IPS-NIHi7 (cell line): Measurements from ENCODE around the gene ZNF12.
"Not testable (repeated sequence)": the region's sequence is repeated elsewhere in the genome, so short reads cannot be mapped to it uniquely, and the experiment has no call there.

Experiments used
- DNase-seq: peaks from one replicate; pipeline ENCODE4 v3.0.0; 2012; ENCODE audit warnings: mixed read lengths; ENCODE audit errors: extremely low spot score

Gene ZNF12

DNA sequence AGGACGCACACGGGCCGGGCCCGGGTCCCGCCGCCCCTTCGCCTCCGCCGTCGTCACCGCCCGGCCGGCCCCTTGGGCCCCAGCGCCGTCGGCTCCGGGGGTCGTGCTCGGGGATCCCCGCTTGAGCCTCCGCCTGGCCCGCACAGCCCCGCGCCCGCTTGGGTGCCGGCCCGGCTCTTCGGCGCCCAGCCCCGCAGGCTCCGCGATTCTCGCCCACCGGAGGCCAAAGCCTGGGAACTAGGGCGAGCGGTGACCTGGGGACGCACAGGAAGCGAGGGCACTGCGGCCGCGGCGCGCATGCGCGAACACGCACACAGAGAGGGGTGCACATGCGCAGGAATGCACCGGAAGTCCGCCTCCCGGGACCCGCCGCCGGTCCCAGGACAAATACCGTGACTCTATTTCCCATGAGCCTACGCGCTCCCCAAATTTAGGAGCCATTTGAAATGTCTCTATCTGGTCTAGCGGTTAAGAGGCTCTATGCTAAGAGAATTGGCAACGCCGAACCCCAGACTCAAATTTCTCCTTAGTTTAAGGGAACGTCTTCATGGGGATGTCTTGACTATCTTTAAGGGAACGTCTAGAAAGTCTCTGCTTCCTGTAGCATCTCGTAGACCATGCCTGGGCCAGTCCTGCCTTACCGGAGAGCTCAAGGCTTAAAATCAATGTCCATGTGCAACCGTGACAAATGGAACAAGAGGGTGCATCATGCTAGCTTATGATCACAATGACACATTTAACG is at the start of gene ZNF12:
Gene ZNF12, minus strand, starts transcription at position 282 of the 742 bp plus-strand sequence. CDS start 1,774 bp downstream, outside the sequence.
- peak; percentile 99 for DNase-seq

DNA sequence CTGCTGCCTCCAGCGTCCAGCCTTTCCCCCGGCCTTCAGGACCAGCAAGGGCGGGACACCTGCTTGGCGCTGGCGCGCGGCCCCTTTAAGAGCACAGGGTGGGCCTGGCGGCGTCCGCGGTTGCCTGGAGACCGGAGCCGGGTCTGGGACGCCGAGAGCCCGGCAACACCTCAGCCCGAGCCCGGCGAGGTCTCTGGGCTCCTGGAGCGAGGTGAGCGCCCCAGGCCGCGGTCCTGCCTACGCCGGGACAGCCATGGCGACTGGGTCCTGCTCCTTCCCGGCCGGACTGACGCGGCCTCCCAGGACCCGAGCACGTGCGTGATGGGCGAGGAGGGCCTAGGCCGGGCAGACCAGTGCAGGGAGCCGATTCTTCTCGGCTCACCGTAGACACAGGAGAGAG is 47.2 kb upstream of the ZNF12 start, which contains the start of gene RSPH10B2:
Gene RSPH10B2, plus strand, starts transcription at position 140 of the 400 bp plus-strand sequence. CDS start 3,575 bp downstream, outside the sequence.
- DNase-seq, result not testable (repeated sequence)

- DNase-seq, result not testable (repeated sequence)
These were observed 43.4 kb upstream of the ZNF12 start for GRCh38 chr7:6750173-6750572.

GRCh38 chr7:6749335-6749734 is 42.6 kb upstream of the ZNF12 start:
- DNase-seq, result not testable (repeated sequence)

GRCh38 chr7:6744410-6745100 is 37.8 kb upstream of the ZNF12 start:
- DNase-seq, result not testable (repeated sequence)

- not testable (repeated sequence) for DNase-seq
These were observed 31.7 kb upstream of the ZNF12 start for GRCh38 chr7:6738415-6738814.

DNA sequence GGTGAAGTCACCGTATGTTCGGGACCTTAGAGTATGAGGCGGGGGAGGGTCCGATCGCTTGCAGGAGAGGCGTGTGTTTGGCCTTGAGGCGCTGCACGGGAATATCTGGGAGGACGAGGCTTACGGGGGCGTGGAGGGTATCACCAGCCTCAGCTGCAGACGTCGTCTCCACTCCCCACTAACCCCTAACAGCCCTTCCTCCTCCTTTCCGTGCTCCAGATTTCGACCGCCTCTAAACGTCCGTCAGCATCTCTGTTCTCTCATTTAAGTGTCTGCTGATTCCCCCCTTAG is 23.5 kb upstream of the ZNF12 start:
- peak; percentile 21 for DNase-seq

- DNase-seq, result peak; percentile 96
These were observed 23.0 kb upstream of the ZNF12 start for GRCh38 chr7:6729492-6730342.

DNA sequence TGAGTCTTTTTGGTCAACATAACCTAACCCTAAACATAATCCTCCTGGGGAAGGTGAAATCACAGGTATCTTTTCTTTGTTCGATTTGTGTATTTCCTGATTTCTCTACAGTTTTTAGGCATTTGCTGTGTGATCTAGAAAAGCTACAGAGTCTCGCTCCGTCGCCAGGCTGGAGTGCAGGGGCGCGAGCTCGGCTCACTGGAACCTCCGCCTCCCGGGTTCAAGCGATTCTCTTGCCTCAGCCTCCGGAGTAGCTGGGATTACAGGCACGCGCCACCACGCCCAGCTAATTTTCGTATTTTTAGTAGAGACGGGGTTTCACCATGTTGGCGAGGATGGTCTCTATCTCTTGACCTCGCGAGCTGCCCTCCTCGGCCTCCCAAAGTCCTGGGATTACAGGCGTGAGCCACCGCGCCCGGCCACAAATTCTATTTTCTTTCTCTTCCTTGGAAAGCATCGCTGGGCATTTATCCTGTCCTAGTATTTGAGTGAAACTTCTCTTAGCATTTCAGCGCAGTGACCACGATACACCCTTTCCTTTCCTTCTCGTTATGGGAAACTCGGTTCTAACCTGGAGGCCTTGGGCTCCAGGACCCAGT is 22.2 kb upstream of the ZNF12 start:
- not testable (repeated sequence) for DNase-seq

DNA sequence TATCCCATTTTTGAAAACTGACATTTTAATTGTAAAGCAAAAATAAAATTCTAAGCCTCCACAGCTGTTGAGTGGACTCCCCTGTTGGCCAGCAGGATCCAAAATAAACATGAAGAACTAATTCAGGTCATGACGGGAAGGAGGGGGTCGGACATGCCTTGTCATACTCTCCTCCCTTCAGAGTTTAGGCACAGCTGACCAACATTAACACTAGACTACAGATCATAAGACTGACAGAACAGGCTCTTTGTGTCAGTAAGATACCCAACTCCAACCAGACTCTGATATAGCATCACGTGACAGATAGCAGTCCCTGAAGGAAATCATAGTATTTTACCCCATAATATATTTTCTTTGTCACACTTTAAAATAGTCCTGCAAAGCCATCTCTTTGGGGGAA is 20.9 kb upstream of the ZNF12 start:
- no peak for DNase-seq

DNA sequence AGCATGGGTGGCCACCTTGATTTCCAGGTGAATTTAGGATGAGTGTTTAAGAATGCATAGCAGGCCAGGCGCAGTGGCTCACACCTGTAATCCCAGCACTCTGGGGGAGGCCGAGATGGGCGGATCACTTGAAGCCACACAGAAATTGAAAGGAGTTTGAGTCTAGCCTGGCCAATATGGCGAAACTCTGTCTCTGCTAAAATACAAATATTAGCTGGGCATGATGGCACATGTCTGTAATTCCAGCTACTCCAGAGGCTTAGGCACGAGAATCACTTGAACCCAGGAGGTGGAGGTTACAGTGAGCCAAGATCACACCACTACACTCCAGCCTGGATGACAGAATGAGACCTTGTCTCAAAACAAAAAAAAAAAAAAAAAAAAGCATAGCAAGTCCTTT is 19.6 kb upstream of the ZNF12 start:
- not testable (repeated sequence) for DNase-seq

DNA sequence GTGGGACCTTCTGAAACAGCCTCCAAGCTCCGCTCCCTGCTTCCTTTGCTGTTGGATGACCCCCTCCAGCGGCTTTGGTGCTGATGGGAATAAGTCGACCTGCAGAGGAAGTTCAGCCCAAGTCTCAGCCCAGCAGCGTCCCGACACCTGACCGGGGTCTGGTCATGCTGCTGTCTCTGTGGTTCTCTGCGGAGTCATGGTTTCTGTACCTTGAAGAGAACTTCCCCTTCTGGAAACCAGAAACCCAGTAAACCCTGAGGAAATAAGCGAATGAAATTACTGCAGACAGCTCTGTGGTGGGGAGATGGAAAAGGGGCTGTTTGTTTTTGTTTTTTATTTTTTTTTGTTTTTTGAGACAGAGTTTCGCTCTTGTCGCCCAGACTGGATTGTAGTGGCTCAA is 18.3 kb upstream of the ZNF12 start:
- no peak for DNase-seq

DNA sequence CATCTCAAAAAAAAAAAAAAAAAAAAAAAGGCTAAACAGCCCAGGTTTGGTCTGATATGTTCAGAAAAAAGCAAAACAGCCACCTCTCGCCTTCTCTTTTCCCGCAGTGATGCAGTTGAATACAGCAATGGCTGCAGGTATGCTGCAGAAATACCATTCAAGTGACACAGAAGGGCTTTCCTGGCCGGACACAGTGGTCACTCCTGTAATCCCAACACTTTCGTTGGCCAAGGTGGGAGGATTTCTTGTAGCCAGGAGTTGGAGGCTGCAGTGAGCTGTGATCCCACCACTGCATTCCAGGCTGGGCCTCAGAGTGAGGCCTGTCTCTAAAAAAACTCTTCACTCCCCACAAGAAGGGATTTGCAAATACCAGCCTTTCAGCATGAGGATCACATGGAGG is 17.6 kb upstream of the ZNF12 start:
- not testable (repeated sequence) for DNase-seq

- DNase-seq, result peak; percentile 30
These were observed 11.4 kb upstream of the ZNF12 start for GRCh38 chr7:6718124-6718523.

GRCh38 chr7:6715898-6716297 is 9.2 kb upstream of the ZNF12 start:
- not testable (repeated sequence) for DNase-seq

DNA sequence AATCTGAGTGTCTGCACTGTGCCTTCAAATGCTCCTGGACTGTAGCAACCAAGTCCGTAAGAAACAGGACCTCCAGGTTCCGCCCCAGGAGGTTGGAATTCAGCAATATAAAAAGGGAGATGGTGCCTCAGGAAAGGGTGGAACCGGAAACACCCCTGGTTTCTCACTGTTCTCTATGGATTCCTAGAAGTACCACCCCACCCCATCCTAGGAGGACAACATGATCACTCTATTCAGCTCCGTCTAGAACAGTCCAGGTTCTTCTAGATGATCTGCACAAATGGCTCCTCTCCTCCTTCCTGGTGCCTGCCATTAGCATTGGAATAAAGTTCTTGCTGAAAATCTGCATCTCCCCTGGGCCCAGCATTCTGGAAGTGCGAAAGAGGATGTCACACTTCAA is 7.6 kb upstream of the ZNF12 start:
- DNase-seq, result no peak

- DNase-seq, result no peak
These were observed 3.1 kb upstream of the ZNF12 start for GRCh38 chr7:6709808-6710207.

- DNase-seq, result no peak
These were observed 1.6 kb upstream of the ZNF12 start for GRCh38 chr7:6708304-6708703.

DNA sequence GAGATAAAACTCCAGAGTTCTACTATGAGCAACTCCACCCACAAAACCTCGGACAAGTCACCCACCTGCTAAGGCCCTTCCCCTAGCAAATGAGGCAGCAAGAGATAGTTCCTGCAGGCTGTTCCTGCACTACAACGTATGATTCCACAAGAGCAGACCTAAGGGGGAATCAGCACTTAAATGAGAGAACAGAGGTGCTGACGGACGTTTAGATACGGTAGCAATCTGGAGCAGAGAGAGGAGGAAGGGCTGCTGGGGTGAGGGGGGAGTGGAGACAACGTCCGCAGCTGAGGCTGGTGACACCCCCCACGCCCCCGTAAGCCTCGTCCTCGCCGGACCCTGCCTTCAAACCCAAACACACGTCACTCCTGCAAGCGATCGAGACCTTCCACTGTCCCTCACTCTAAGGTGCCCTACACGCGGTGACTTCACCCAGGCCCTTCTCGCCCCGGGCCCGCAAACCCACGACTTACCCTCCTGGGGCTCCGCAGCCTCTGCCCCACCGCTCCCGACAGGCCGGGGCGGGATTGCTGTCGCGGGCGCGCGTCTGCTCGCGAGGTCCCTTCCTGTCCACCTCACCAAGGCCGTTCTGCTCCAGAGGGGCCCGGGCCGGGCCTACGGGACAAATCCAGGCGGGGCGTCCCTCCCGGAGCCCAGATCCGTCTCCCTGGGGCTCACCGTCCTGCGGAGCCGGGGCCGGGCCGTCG is 635 bp downstream of the ZNF12 start:
- DNase-seq, result peak; percentile 24

DNA sequence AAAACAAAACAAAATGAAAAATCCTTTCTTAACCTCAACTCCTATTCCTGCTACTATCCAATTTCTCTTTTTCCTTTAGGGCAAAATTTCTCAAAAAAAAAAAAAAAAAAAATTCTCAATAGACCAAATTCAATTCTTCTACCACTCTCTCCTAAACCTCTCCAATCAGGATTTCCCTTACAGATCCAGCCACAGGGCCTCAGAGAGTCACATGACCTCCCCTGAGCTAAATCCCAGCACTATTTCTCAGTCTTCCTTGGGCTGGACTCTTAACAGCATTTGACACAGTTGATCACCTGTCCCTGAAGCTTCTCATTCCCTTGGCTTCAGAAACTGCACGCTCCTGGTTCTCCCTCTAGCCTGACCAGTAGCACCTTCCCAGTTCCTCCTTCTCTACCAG is 4.9 kb downstream of the ZNF12 start:
- no peak for DNase-seq

DNA sequence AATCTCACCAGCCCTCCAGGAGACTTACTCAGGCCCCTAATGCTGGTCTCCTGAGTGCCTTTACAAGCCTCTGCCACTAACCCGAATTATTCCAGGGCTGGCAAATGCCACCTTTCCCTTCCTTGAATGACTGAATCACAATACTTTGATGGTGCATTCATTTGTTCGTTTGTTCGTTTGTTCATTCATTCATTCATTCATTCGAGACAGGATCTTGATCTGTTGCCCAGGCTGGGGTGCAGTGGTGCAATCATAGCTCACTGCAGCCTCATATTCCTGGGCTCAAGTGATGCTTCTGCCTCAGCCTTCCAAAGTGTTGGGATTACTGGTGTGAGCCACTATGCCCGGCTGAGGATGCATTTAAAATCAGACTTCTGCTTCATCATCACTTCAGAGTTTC is 6.0 kb downstream of the ZNF12 start:
- DNase-seq, result no peak
